Measurements from ENCODE around the gene TNFRSF1A. TPM values are rescaled to one million over a fixed set of nuclear protein-coding genes. Genes with fewer than 3 reads are reported as not detected.

The TNFRSF1A gene
- total and polyA plus RNA-seq, 11 donors: 23.7 to 141 (median 54.2) TPM

GRCh38 chr12:6364044-6364374 lies 22.1 kb upstream of the TNFRSF1A start:
- Histone ChIP-seq H3K36me3 (no peaks in the 10 kb centered on the region), H3K4me3 (peak overlapping the region; percentile 9 to 76 (median 60)), H3K27me3 (no peaks in the 10 kb centered on the region), H3K4me1 (peaks cover 0 to 60% (median 10%) of the 10 kb centered on the region in 12 donors), H3K9me3 (no peaks in the 10 kb centered on the region), H3K27ac (peak overlapping the region; percentile 74 to 93 (median 87))
- WGBS, 4 donors: 29 to 62% (median 54%) methylated on average over 15 of the region's 15 CpGs
- intact Hi-C loops (cut with DNase I): loop anchor here in 1 of 10 donors (2.0 kb wide), 1 partner anchor 29 kb away; no protein-coding TSS in a partner anchor
- peak in 3 of 4 donors; percentile 12 to 48 (median 40) for ATAC-seq
- TF ChIP-seq POLR2A (IDR thresholded peaks at IDR 0.05): no peak
- no peak for TF ChIP-seq CTCF (IDR thresholded peaks at IDR 0.05)
- DNase-seq: peak in 1 of 5 donors; percentile 55

- H3K27ac ChIP-seq: peak overlapping the region; percentile 74 to 93 (median 87)
- intact Hi-C loops (cut with DNase I): loop anchor here in 2 of 10 donors (2.0 kb wide), 2 partner anchors 21 to 29 kb away; partner anchors contain the start of gene TNFRSF1A (in 1 of the 2)
These were observed 21.6 kb upstream of the TNFRSF1A start for GRCh38 chr12:6363330-6364043.

GRCh38 chr12:6363010-6363329 lies 21.1 kb upstream of the TNFRSF1A start:
- 15 to 21% (median 18%) methylated on average over 4 of the region's 4 CpGs for WGBS, 4 donors
- H3K4me1 ChIP-seq: peaks cover 0 to 60% (median 6%) of the 10 kb centered on the region in 12 donors
- H3K4me3 ChIP-seq: peak overlapping the region; percentile 9 to 76 (median 60)
- intact Hi-C loops (cut with DNase I): loop anchor here in 1 of 10 donors (2.0 kb wide), 1 partner anchor 20 kb away; the partner anchor contains the start of gene TNFRSF1A
- DNase-seq: peak in 1 of 5 donors; percentile 10
- H3K36me3 ChIP-seq: no peaks in the 10 kb centered on the region
- ATAC-seq: no peak
- no peaks in the 10 kb centered on the region for H3K9me3 ChIP-seq
- H3K27me3 ChIP-seq: no peaks in the 10 kb centered on the region
- TF ChIP-seq POLR2A (IDR thresholded peaks at IDR 0.05) (no peak), CTCF (IDR thresholded peaks at IDR 0.05) (peak in 1 of 12 donors; percentile 15)
- H3K27ac ChIP-seq: peak overlapping the region in 11 of 12 donors; percentile 74 to 93 (median 88)

More at GRCh38 chr12:6363330-6364043, 21.6 kb upstream of the TNFRSF1A start:
- WGBS, 4 donors: 10 to 12% (median 11%) methylated on average over 32 to 59 of the region's 59 CpGs
- TF ChIP-seq CTCF (IDR thresholded peaks at IDR 0.05): peak in 2 of 12 donors; percentile 6 to 9
- peak in 1 of 2 donors; percentile 62 for TF ChIP-seq POLR2A (IDR thresholded peaks at IDR 0.05)
- Histone ChIP-seq H3K36me3 (no peaks in the 10 kb centered on the region), H3K9me3 (no peaks in the 10 kb centered on the region), H3K4me1 (peaks cover 0 to 60% (median 8%) of the 10 kb centered on the region in 12 donors), H3K27me3 (no peaks in the 10 kb centered on the region), H3K4me3 (peak overlapping the region; percentile 9 to 76 (median 60))
- ATAC-seq (peak; percentile 52 to 94 (median 90)), DNase-seq (peak; percentile 70 to 87 (median 79))

GRCh38 chr12:6362403-6362802 lies 20.5 kb upstream of the TNFRSF1A start:
- Histone ChIP-seq H3K36me3 (no peaks in the 10 kb centered on the region), H3K9me3 (no peaks in the 10 kb centered on the region), H3K27ac (peak overlapping the region in 4 of 12 donors; percentile 13 to 88 (median 37)), H3K4me1 (peaks cover 0 to 60% (median 6%) of the 10 kb centered on the region in 12 donors), H3K27me3 (no peaks in the 10 kb centered on the region), H3K4me3 (no peak overlapping the region)
- no peak for TF ChIP-seq CTCF (IDR thresholded peaks at IDR 0.05)
- intact Hi-C loops (cut with DNase I): loop anchor here in 1 of 10 donors (2.0 kb wide), 1 partner anchor 20 kb away; the partner anchor contains the start of gene TNFRSF1A
- no peak for ATAC-seq
- DNase-seq: no peak
- WGBS, 4 donors: 75 to 83% (median 75%) methylated on average over 3 of the region's 3 CpGs
